Measurements from ENCODE around the gene MAST1.

Gene MAST1

GRCh38 chr19:12833418-12833737 is 4.9 kb upstream of the MAST1 start:
- no peak for FAIRE-seq
- TF ChIP-seq POLR2A (IDR thresholded peaks at IDR 0.05; ENCODE audit: low read depth, low read length), result no peak
- no peak for TF ChIP-seq POLR2AphosphoS5 (IDR thresholded peaks at IDR 0.05; ENCODE audit: low read depth, low read length)
- no peak for TF ChIP-seq TAF1 (IDR thresholded peaks at IDR 0.05; ENCODE audit: borderline replicate concordance, low read depth, low read length)
- DNase-seq (ENCODE audit: insufficient read length), result no peak

DNA sequence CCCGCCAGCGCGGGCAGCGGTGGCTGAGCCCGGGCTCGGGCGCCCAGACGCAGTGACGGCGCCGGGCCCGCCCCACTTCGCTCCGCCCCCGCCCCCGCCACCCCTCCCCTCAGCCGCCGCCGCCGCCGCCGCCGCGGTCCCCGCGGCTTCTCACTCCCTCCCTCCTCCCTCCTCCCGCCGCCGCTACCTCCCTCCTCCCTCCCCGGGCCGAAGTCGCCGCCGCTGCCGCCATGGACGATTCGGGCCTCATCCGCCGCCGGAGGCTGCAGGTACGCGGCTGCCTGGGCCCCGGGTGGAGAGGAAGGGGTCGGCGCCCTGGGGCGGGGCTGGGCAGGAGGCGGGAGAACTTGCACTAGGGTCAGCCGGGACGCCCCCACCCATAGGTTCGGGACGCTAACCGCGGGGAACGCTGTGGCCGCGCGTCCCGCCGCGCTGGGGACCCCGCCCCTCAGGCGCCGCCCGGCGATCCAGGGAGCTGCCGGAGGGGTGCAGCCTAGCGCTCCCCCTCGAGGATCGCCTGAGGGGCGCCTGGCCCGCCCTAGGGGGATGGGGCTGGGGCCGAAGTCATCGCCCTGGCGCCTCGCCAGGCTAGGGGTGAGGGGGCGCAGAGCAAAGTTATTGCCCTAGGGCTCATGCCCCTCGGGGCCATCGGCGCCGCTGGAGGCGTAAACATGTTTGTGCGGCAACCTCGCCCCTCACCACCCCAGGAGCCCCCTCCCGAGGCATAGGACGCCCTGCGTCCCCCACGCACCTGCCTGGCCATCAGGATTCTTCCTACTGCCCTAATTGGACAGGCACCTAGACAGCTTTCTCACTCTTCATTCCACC is 4.4 kb upstream of the MAST1 start:
- FAIRE-seq (no peak), DNase-seq (ENCODE audit: insufficient read length) (no peak)
- TF ChIP-seq POLR2AphosphoS5 (IDR thresholded peaks at IDR 0.05; ENCODE audit: low read depth, low read length) (no peak), POLR2A (IDR thresholded peaks at IDR 0.05; ENCODE audit: low read depth, low read length) (no peak), TAF1 (IDR thresholded peaks at IDR 0.05; ENCODE audit: borderline replicate concordance, low read depth, low read length) (no peak)

DNA sequence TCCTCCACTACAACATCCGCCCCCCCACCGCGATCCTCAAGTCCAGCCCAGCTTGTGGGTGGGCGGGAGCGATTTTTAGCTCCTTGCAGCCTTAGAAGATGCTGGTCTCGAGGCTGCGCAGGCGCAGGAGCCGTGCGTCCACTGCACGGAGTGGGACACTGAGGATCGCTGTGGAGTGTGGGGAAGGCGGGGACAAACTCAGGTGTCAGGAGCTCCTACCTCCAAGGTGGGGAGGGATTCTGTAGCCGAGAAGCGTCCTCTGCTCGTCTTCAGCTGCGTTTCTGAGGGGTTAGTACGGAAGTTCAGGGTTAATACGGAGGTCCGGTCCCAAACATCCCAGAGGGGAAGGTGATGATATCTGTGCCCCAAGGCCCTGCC is 3.8 kb upstream of the MAST1 start, which contains the start of gene RTBDN:
Gene RTBDN, minus strand, starts transcription at position 14 of the 378 bp plus-strand sequence. CDS start 4,600 bp downstream, outside the sequence.
- FAIRE-seq (no peak), DNase-seq (ENCODE audit: insufficient read length) (no peak)
- TF ChIP-seq POLR2A (IDR thresholded peaks at IDR 0.05; ENCODE audit: low read depth, low read length), result no peak
- TF ChIP-seq POLR2AphosphoS5 (IDR thresholded peaks at IDR 0.05; ENCODE audit: low read depth, low read length), result no peak
- TF ChIP-seq TAF1 (IDR thresholded peaks at IDR 0.05; ENCODE audit: borderline replicate concordance, low read depth, low read length), result no peak

- no peak for DNase-seq (ENCODE audit: insufficient read length)
- no peak for FAIRE-seq
- no peak for TF ChIP-seq POLR2A (IDR thresholded peaks at IDR 0.05; ENCODE audit: low read depth, low read length)
- TF ChIP-seq POLR2AphosphoS5 (IDR thresholded peaks at IDR 0.05; ENCODE audit: low read depth, low read length), result no peak
- TF ChIP-seq TAF1 (IDR thresholded peaks at IDR 0.05; ENCODE audit: borderline replicate concordance, low read depth, low read length), result no peak
These were observed 3.1 kb upstream of the MAST1 start for GRCh38 chr19:12834976-12835757.

- no peak for FAIRE-seq
- no peak for DNase-seq (ENCODE audit: insufficient read length)
- no peak for TF ChIP-seq POLR2A (IDR thresholded peaks at IDR 0.05; ENCODE audit: low read depth, low read length)
- no peak for TF ChIP-seq POLR2AphosphoS5 (IDR thresholded peaks at IDR 0.05; ENCODE audit: low read depth, low read length)
- no peak for TF ChIP-seq TAF1 (IDR thresholded peaks at IDR 0.05; ENCODE audit: borderline replicate concordance, low read depth, low read length)
These were observed 1.8 kb upstream of the MAST1 start for GRCh38 chr19:12836529-12836863.

GRCh38 chr19:12837225-12837624 is 1.1 kb upstream of the MAST1 start:
- TF ChIP-seq POLR2A (IDR thresholded peaks at IDR 0.05; ENCODE audit: low read depth, low read length) (no peak), POLR2AphosphoS5 (IDR thresholded peaks at IDR 0.05; ENCODE audit: low read depth, low read length) (no peak), TAF1 (IDR thresholded peaks at IDR 0.05; ENCODE audit: borderline replicate concordance, low read depth, low read length) (no peak)
- no peak for FAIRE-seq

DNA sequence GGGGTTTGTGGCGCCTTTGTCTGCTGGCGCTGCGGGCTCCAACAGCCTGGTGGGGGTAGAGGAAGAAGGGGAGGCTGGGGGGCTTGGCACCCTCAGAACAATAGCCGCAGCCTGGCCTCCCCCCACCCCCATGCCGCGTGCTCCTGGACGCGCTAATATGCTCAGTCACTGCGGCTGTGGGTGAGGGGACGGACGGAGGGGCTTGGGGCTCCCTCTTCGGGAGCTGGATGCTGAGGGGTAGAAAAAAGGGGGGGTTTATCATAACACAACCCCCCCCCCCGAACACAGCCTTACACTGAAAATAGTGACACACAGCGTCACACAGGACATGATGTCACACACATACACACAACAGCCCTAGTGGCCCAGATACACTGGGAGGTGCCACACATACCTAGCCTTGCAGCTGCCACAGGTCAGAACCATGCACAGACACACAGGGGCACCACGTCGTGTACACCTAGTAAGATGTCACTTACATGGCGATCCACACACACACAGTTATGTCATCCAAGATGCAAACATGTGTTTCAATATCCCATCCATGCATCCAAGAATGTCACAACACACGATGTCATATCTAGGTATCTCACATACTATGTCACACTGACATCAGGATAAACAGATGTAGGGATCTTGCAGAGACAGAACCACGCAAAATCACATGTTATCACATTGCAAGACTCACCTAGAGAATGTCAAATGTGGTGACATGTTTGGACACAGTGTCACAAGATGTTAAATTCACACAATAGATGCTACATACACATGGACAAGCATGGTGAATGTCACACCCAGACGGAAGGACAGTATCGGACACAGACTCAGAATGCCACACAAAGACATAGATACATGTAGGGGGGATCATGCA is 806 bp downstream of the MAST1 start:
- FAIRE-seq (no peak), DNase-seq (ENCODE audit: insufficient read length) (no peak)
- TF ChIP-seq POLR2AphosphoS5 (IDR thresholded peaks at IDR 0.05; ENCODE audit: low read depth, low read length) (no peak), POLR2A (IDR thresholded peaks at IDR 0.05; ENCODE audit: low read depth, low read length) (no peak), TAF1 (IDR thresholded peaks at IDR 0.05; ENCODE audit: borderline replicate concordance, low read depth, low read length) (no peak)

More at GRCh38 chr19:12837225-12837624, 1.1 kb upstream of the MAST1 start:
- no peak for DNase-seq (ENCODE audit: insufficient read length)

- TF ChIP-seq TAF1 (IDR thresholded peaks at IDR 0.05; ENCODE audit: borderline replicate concordance, low read depth, low read length), result no peak
- no peak for TF ChIP-seq POLR2A (IDR thresholded peaks at IDR 0.05; ENCODE audit: low read depth, low read length)
- TF ChIP-seq POLR2AphosphoS5 (IDR thresholded peaks at IDR 0.05; ENCODE audit: low read depth, low read length), result no peak
- FAIRE-seq (no peak), DNase-seq (ENCODE audit: insufficient read length) (no peak)
These were observed 2.1 kb downstream of the MAST1 start for GRCh38 chr19:12840091-12841079.

- TF ChIP-seq POLR2AphosphoS5 (IDR thresholded peaks at IDR 0.05; ENCODE audit: low read depth, low read length) (no peak), TAF1 (IDR thresholded peaks at IDR 0.05; ENCODE audit: borderline replicate concordance, low read depth, low read length) (no peak), POLR2A (IDR thresholded peaks at IDR 0.05; ENCODE audit: low read depth, low read length) (no peak)
- FAIRE-seq (no peak), DNase-seq (ENCODE audit: insufficient read length) (no peak)
These were observed 2.8 kb downstream of the MAST1 start for GRCh38 chr19:12841094-12841493.

DNA sequence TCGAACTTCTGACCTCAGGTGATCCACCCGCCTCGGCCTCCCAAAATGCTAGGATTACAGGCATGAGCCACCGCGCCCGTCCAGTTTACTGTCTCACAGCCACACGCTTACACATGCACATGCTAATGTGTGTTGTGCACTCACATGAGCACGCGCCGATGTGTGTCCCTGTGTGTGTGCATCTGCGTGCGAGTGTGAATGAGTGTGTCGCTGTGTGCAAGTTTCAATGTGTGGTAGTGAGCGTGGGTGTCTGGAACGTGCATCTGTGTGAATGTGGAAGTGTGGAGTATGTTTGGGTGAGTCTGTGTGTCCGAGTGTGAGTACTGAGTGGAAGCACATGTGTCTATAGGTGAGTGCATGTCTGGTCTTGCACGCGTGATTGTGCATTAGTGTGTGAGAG is 4.2 kb downstream of the MAST1 start:
- DNase-seq (ENCODE audit: insufficient read length) (no peak), FAIRE-seq (no peak)
- TF ChIP-seq TAF1 (IDR thresholded peaks at IDR 0.05; ENCODE audit: borderline replicate concordance, low read depth, low read length), result no peak
- TF ChIP-seq POLR2AphosphoS5 (IDR thresholded peaks at IDR 0.05; ENCODE audit: low read depth, low read length), result no peak
- TF ChIP-seq POLR2A (IDR thresholded peaks at IDR 0.05; ENCODE audit: low read depth, low read length), result no peak

Measured in GM12892 (cell line).